Activated CD8-positive, alpha-beta memory T cell treated with anti-CD3 and anti-CD28 coated beads for 4 hours (primary cell): ENCODE data around the gene ITCH.
"Not testable (repeated sequence)": the region's sequence is repeated elsewhere in the genome, so short reads cannot be mapped to it uniquely, and the experiment has no call there.

Experiments
- DNase-seq, 2 donors: peaks; one replicate each; pipeline ENCODE4 v3.0.0-alpha.2; 2020; ENCODE audit warnings: low read depth in 2 of 2

Gene ITCH

DNA sequence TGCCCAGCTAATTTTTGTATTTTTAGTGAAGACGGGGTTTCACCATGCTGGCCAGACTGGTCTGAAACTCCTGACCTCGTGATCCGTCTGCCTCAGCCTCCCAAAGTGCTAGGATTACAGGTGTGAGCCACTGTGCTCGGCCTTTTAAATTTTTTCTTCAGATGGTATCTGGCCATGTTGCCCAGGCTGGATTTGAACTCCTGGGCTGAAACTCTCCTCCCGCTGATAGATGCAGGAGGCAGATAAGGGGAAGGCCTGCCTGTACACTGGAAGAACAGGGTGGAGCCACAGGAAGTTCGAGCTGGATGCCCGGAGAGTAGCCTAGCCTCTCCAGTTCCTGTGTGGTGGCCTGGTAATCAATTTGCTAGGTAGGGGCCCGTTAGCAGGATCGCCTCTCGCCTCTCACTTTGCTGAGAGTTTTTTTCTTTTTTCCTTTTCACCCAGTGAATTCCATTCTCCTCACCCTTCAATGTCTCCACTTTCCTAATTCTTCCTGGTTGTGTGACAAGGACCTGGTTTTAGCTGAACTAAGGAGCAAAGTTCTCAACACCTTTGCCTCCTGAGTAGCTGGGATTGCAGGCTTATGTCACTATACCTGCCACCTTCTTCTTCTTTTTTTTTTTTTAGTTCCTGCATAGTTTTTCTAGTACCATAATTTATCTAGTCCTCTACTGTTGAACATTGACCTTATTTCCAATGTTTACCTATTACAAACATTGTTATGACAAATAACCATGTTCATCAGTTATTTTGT is 19.4 kb upstream of the ITCH start:
- no peak for DNase-seq

DNA sequence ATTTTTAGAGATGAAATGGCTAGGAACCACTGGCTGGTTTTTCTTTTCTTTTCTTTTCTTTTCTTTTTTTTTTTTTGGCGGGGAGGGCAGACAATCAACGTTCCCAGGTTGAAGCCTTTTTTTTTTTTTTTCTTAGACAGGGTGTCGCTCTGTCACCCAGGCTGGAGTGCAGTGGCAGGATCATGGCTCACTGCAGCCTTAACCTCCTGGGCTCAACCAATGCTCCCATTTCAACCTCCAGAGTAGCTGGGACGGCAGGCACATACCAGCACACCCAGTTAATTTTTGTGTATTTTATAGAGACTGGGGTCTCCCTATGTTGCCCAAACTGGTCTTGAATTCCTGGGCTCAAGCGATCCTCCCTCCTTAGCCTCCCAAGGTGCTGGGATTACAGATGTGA is 18.8 kb upstream of the ITCH start:
- no peak for DNase-seq

DNA sequence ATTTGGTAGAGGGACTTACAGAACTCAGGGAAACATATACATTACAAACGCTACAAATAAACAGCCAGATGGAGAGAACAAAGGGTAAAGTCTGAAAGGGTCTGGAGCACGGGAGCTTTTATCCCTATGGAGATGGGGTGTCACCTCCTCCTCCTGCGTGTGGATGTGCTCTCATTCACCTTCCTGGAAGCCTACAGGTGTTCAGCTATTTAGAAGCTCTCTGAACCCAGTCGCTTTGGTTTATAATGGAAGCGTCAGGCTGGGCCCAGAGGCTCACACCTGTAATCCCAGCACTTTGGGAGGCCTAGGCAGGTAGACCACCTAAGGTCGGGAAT is 17.7 kb upstream of the ITCH start:
- DNase-seq: no peak

DNA sequence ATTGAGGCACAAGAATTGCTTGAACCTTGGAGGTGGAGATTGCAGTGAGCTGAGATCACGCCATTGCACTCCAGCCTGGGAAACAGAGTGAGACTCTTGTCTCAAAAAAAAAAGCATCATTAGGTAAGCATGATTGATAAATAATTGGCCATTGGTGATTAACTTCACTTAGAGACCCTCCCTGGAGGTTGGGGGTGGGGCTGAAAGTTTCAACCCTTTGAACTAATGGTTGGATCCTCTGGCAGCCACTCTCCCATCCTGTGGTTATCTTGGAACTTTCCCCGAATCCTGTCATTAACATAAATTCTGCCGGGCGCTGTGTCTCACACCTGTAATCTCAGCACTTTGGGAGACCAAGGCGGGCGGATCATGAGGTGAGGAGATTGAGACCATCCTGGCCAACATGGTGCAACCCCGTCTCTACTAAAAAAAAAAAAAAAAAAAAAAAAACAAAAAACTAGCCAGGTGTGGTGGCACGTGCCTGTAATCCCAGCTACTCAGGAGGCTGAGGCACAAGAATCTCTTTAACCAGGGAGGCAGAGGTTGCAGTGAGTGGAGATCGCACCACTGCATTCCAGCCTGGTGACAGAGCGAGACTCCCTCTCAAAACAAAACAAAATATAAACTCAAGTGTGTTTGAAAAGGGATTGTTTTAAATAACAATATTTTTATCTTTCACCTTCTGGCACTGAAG is 17.1 kb upstream of the ITCH start:
- DNase-seq: not testable (repeated sequence)

DNA sequence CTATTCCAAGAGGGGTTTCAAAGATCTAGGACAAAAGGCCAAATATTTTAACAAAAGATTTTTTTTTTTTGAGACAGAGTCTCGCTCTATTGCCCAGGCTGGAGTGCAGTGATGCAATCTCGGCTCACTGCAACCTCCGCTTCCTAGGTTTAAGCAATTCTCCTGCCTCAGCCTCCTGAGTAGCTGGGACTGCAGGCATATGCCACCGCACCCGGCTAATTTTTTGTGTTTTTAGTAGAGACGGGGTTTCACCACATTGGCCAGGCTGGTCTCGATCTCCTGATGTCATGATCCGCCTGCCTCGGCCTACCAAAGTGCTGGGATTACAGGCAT is 16.6 kb upstream of the ITCH start:
- DNase-seq: not testable (repeated sequence)

DNA sequence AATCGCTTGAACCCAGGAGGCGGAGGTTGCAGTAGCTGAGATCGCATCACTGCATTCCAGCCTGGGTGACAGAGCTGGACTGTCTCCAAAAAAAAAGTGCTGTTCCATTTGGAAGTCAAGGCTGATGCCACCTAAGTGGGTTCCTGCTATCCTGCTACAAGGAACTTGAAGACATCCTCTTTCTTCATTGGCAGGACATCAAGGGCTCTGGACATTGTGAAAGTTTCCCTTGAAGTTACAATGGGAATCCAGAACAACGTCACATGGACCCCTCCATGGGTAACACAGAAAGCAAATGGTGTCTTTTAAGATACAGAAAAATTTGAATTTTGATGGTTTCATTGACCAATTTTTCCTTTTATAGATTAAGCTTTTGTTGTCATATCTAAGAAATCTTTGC is 15.5 kb upstream of the ITCH start:
- no peak for DNase-seq

DNA sequence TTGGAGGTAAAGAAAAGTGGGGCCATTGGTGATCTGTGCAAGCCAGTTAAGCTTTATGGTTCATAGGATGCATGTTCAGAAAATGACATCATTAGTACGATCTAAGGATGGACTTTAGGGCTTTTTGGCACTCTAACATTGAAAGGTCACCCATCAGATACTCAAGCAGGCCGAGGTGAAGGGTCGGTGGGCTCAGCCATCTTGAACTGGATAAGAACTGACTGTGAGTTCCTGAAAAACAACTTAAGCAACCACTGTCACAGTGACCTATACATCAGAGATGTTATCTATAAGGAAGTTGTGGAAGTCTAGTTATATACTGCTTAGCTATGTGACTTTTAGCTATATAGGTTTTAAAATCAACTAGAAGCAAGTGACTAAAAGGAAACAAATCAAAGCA is 13.0 kb upstream of the ITCH start:
- no peak for DNase-seq

DNA sequence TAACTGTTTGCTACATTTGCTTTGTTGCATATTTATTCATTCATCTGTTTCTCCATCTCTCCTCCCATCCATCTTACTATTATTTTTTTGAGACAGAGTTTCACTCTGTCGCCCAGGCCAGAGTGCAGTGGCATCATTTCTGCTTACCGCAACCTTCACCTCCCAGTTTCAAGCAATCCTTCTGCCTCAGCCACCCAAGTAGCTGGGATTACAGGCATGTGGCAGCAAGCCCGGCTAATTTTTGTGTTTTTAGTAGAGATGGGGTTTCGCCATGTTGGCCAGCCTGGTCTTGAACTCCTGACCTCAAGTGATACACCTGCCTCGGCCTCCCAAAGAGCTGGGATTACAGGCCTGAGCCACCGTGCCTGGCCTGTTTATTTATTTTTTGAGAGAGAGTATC is 9.6 kb upstream of the ITCH start:
- not testable (repeated sequence) for DNase-seq

DNA sequence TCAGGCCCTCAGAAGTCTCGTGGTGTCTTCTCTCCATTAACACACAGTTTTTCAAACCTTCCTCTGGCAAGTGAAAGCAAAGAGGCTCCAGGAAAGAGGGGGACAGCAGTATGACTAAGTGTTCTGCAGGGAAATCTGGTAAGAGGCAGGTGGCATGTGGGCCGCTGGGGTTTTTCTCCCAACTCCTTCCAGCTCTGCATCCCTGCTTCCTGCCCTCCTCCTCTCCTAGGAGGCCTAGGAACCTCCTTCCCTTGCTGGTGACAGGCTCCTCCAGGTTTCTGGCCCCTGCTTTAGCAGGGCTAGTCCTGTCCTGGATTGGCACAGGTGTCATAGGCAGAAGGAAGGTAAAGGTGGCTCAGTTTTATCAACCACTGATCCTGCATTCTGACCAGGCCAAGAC is 7.6 kb upstream of the ITCH start:
- DNase-seq: no peak

DNA sequence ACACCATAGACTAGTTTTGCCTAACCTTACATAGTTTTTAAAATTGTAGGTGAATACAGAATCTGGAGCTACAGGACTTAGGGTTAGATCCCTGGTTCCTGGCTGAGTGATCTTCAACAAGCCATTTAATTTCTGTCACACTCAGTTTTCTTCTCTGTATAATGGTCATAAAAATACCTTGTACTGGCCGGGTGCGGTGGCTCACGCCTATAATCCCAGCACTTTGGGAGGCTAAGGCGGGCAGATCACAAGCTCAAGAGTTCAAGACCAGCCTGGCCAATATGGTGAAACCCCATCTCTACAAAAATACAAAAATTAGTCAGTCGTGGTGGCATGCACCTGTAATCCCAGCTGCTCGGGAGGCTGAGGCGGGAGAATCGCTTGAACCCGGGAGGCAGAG is 3.3 kb upstream of the ITCH start:
- not testable (repeated sequence) for DNase-seq

DNA sequence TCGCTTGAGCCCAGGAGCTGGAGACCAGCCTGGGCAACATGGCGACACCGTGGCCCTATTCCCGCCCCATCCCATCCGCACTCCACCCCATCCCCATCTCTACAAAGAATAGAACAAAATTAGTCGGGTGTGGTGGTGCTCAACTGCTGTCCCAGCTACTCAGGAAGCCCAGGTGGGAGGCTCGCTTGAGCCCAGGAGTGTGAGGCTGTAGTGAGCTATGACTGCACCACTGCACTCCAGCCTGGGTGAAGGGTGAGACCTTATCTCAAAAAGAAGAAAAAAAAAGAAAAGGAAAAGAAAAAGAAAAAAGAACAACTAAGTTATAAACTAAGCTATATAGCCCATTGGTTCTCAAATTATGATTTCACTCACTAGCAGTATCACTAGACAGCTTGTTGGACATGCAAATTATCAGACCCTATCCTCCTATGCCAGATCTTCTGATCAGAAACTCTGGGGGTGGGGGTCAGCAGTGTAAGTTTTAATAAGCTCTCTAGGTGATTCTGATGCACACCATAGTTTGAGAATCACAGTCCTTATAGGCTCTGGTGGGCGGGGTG is 491 bp upstream of the ITCH start:
- no peak for DNase-seq

DNA sequence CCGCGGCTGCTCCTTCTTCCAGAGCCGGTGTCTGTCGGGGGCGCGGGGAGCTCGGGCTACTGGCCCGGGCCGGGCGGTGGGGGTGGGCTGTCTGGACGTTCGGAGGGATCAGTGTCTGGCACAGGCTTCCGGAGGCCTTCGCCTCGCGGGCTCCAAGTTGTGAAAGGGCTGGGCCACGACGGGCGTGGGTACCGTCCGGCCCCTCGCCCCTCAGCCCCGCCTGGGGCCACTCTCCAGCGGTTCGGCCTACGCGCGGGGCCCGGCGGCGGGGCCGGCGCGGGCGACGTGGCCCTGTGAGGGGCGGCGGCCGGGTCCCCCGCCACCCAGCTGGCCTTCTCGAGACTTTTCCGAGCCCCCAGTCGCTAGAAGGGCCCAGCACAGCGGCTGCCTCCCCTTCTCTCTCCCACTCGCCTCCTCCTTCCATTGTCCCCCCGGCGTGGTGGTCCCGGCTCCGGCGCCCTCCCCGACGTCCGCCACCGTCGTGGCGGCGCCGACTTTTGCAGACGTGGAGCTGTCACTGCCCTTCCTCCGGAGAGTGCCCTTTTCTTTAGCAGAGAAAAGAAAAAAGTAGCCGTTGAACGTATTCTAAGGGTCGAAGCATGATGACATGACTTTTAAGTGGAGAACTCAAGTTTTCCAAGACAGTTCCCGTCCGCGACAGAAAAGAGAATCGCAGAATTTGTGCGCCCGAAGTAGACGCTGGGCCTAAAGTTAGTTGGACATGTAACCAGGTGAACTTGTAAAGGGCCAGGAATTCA is 571 bp downstream of the ITCH start:
- no peak for DNase-seq

DNA sequence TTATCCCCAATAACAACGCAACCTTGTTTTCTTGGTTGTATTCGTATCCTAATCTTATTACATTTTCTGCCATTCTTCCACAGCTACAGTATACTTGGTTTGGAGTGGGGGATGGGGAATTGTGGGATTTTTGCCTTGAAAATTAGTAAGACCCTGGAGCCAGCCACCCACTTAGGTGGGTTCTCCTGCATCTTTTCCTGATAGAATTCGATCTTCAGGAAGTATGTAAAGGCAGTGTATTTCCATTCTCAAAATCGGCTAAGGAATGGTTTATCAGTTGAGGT is 1.1 kb downstream of the ITCH start:
- DNase-seq: no peak

DNA sequence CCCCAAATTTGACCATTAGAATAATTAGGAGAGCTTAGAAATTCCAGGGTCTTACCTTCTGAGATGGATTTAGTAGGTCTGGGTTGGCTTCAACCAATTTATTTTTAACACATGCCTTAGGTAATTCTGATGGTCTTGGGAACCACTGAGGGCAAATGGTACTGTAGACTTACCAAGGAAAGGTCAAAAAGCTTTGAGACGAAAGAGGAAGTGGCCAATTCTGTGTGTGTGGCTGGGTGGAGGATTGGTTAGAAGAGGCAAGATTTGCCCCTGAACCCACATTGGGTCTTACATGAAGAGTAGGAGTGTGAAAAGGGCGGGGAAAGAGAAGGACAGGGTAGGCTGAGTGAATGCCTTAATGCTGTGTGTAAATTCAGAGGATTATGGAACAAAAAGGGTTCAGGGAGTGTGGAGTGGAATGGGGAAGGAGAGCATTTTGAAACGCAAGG is 2.7 kb downstream of the ITCH start:
- DNase-seq: peak in 1 of 2 donors; percentile 7

DNA sequence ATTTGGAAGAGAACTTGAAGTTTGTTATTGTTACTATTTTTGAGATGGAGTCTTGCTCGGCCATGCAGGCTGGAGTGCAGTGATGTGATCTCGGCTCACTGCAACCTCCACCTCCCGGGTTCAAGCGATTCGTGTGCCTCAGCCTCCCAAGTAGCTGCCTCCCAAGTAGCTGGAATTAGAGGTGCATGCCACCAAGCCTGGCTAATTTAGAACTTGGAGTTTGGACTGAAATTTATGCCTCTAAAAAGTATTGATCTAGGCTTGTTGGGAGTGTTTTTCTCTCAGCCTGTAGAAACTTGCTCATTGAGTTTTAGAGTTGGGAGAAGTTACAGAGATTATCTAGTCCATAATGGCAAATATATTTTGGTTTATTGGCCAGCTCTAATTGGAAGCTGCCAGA is 4.1 kb downstream of the ITCH start:
- no peak for DNase-seq

DNA sequence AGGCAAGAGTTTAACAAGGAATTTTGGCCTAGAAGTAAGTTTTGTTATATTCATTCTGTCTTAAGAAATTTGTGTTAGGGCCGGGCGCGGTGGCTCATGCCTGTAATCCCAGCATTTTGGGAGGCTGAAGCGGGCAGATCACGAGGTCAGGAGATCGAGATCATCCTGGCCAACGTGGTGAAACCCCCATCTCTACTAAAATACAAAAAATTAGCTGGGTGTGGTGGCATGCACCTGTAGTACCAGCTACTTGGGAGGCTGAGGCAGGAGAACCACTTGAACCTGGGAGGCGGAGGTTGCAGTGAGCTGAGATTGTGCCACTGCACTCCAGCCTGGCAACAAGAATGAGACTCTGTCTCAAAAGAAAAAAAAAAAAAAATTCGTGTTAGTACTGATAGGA is 4.8 kb downstream of the ITCH start:
- DNase-seq: not testable (repeated sequence)

DNA sequence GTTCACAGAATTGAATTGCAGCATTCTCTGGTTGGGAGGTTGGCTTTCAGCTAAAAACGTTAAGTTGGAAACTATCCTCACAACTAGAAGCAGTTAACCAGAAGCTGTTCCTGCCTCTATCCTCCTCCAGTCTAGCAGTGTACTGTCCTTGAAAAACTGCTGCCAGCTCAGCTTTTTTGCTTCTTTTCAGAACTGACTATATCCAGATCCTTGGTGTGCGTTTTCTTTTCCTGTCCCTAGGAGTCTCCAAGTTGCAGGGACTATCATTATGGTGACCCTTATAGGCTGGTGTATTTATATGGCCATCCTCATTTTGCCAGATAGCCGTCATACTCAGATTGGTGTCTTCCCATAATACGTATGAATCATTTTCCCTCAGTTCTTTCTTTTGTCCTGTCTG is 5.5 kb downstream of the ITCH start:
- DNase-seq: no peak

DNA sequence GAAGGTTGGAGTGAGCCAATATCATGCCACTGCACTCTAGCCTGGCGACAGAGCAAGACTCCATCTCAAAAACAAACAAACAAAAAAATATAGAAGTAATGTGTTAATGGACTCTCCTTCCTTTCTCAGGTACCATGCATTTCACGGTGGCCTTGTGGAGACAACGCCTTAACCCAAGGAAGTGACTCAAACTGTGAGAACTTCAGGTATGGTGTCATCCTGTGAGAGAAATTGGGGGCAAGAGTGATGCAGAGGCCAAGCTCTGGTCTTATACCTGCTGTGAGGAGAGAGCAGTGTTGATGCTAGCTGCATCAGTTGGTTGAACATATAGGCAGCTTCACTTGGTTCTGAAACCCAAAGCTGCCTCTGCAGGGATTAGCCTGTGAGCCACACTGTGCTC is 6.2 kb downstream of the ITCH start:
- no peak for DNase-seq

DNA sequence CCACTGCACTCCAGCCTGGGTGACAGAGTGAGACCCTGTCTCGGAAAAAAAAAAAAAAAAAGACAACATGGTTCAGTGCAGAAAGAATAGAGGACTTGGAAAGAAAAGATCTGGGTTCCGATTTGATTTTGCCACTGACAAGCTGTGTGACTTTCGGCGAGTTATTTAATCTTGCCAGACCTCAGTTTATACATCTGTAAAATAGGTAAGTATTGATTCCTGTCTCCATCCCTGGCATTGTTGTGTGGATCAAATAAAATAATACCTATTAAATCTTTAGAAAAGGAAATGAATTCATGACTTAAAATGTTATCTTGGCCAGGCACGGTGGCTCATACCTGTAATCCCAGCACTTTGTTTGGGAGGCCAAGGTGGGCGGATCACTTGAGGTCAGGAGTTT is 7.0 kb downstream of the ITCH start:
- no peak for DNase-seq

DNA sequence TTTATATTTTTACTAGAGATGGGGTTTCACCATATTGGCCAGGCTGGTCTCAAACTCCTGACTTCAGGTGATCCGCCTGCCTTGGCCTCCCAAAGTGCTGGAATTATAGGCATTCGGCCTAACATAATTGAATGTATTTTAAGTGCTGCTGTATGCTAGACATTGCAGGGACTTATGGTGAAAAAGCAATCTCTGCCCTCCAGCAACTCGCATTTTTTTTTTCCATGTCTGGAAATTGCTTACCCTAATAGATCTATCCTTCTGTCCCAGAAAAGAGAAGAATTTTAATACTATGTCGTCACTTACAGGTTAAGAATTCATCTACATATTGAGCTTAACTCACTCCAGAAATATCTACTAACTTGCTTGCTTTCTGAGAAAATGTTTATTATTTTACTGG is 10.4 kb downstream of the ITCH start:
- no peak for DNase-seq

DNA sequence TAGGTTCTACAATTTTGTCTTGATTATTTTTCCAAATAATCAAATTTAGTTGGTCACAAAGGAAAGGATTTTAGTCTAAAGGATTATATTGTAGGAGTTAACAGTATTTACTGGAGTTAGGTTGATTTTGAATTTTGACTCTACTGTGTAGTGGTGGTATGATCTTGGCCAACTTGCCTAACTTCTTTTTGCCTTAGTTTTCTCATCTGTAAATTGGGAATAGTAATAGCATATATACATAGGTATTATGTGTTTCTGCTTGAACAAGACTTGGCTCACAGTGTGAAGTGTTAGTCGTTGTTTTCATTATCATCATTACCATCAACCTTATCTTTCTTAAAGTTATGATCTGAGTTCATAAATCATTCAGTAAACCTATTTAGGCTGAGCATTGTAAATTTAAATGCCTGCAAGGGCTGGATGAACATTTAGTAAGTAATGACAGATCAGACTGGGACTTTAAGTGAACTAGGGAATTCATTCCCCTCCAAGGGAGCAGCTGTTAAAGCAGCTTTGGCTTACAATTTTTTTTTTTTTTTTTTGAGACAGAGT is 11.2 kb downstream of the ITCH start:
- no peak for DNase-seq

DNA sequence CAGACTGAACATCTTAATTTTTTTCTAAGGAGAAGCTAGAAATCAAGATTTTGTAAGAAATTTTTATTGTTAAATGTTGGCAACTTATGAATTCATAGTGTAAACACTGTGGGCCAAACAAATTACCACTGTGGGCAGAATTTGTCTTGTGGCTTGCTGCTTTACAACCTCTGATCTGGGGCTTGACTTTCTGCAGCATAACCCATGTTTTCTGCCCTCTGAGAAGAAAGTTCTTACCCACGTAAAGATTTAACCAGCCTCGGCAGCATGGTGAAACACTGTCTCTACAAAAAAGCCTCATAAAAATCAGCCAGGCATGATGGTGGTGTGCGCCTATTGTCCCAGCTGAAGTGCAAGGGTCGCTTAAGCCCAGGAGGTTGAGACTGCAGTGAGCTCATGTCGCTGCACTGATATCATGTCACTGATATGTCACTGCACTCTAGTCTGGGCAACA is 12.9 kb downstream of the ITCH start:
- DNase-seq: no peak
